ENCODE data around the gene MBNL2.

DNA sequence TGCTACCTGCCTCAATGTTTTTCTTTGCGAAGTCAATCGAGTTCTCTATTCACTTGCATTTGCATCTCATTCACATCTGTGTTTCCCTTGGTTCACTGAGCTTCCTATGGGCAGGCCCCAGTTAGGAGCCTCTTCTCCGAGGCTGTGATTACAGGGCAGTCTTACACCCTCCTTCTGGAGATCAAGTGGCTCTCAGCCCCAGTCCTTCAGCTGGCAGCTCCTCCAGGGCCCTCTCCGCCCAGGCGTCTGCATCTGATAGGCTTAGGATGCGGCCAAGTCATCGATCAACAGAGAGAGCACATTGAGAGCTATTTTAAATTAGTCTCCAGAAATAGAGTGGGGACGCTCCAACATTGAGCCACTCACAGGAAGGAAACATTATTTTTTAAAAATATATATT is 44.2 kb downstream of the MBNL2 start:
- TF ChIP-seq, protein P1, sequence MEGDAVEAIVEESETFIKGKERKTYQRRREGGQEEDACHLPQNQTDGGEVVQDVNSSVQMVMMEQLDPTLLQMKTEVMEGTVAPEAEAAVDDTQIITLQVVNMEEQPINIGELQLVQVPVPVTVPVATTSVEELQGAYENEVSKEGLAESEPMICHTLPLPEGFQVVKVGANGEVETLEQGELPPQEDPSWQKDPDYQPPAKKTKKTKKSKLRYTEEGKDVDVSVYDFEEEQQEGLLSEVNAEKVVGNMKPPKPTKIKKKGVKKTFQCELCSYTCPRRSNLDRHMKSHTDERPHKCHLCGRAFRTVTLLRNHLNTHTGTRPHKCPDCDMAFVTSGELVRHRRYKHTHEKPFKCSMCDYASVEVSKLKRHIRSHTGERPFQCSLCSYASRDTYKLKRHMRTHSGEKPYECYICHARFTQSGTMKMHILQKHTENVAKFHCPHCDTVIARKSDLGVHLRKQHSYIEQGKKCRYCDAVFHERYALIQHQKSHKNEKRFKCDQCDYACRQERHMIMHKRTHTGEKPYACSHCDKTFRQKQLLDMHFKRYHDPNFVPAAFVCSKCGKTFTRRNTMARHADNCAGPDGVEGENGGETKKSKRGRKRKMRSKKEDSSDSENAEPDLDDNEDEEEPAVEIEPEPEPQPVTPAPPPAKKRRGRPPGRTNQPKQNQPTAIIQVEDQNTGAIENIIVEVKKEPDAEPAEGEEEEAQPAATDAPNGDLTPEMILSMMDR (IDR thresholded peaks at IDR 0.05), result no peak
- no peak for TF ChIP-seq POLR2A (IDR thresholded peaks at IDR 0.05)

Data from uterus (tissue), 2 donors.